ENCODE results near the gene ATP2C2. TPM values are rescaled to one million over a fixed set of nuclear protein-coding genes. Genes with fewer than 3 reads are reported as not detected.

Gene ATP2C2
- total RNA-seq, 1 donor from 2014 or later = not detected

DNA sequence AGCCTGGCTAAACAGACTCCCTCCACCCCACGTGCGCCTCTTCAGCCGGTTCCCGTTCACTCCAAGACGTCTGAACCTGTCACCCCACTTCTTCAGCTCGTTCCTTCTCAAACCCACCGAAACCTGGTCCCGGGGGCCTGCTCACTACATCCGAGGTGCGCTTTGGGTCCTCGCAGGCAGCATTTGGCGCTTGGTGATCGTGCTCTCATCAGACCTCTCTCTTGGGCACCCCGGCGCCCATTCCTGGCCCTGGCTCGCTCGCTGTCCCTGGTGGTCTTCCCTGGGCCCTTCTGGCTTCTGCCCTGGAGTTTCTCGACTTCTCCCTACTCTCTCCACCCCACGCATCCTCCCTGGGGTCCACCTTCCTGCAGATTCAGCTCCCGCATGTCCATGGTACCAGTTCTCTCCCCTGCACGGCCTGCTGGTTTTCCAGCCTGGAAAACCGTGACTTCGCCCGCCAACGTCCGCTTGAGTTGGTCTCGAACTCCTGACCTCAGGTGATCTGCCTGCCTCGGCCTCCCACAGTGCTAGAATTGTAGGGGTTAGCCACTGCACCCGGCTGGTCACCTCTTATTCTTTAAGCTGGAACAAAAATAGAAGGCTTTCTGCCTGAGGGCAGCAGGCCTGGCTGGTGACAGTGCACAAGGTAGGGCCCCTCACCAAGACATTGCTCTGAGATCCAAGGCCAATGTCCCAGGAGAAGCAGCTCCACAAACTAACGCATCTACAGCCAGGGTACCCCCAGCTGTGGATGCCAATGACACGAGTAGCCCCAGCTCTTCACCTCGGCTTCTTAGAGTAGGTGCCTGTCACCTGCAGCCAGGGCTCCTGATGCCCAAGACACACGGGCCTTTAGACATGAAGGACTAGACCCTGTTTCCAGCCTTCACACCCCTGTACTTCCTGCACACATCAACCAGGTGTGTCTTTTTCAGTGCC lies 137.2 kb downstream of the ATP2C2 start:
- H3K27me3 ChIP-seq = no peaks in the 10 kb centered on the region
- intact Hi-C loops (cut with DNase I) = loop anchor here (2.0 to 10.0 kb wide), 2 partner anchors 21 to 391 kb away; partner anchors contain the start of gene MBTPS1
- H3K4me1 ChIP-seq = peaks cover 0 to 7% of the 10 kb centered on the region in 2 donors
- DNase-seq (ENCODE audit: low spot score in 2 of 2) = no peak
- no peaks in the 10 kb centered on the region for H3K9me3 ChIP-seq
- H3K27ac ChIP-seq = peak overlapping the region; percentile 73 to 92
- peaks cover 0 to 4% of the 10 kb centered on the region in 2 donors for H3K36me3 ChIP-seq
- H3K4me3 ChIP-seq = peak overlapping the region; percentile 75 to 78
- TF ChIP-seq, protein P1, sequence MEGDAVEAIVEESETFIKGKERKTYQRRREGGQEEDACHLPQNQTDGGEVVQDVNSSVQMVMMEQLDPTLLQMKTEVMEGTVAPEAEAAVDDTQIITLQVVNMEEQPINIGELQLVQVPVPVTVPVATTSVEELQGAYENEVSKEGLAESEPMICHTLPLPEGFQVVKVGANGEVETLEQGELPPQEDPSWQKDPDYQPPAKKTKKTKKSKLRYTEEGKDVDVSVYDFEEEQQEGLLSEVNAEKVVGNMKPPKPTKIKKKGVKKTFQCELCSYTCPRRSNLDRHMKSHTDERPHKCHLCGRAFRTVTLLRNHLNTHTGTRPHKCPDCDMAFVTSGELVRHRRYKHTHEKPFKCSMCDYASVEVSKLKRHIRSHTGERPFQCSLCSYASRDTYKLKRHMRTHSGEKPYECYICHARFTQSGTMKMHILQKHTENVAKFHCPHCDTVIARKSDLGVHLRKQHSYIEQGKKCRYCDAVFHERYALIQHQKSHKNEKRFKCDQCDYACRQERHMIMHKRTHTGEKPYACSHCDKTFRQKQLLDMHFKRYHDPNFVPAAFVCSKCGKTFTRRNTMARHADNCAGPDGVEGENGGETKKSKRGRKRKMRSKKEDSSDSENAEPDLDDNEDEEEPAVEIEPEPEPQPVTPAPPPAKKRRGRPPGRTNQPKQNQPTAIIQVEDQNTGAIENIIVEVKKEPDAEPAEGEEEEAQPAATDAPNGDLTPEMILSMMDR (IDR thresholded peaks at IDR 0.05) = no peak

DNA sequence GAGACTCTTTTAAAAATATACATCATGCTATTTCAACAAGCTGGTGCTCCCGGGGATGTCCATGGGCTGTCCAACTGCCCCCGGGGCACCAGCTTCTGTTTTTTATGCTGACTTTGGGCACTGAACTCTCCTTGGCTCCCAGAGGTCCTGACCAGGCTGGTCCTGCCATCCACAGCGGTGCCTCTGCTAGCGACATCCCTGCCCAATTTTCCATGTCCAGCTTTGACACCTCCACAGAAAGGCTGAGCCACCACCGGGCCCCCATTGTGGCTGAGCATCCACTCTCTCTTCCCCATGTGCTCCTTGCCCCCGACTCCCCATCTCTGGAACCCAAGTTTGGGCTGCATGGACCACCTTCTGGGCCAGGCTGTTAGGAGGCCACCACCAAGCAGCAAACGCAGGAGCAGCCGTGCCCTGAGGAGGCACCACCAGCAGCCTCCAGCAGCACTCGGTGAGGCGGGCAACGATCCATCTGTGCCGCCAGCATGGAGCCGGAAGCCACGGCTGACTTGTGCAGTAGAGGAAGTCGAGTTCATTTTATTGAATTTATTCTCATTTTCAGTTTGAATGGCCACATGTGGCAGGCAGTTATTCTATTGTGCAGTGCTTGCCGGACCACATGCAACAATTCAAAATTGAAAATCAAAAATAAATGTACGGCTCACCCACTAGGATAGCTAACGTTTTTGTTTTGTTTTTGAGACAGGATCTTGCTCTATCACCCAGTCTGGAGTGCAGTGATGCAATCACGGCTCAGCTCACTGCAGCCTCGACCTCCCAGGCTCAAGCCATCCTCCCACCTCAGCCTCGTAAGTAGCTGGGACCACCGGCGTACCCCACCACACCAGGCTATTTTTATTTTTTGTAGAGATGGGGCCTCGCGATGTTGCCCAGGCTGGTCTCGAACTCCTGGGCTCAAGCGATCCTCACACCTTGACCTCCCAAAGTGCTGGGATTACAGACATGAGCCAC lies 139.0 kb downstream of the ATP2C2 start:
- H3K36me3 ChIP-seq = no peaks in the 10 kb centered on the region
- H3K9me3 ChIP-seq = no peaks in the 10 kb centered on the region
- H3K27me3 ChIP-seq = no peaks in the 10 kb centered on the region
- intact Hi-C loops (cut with DNase I) = loop anchor here (10.0 kb wide), 1 partner anchor 392 kb away; the partner anchor contains the start of gene MBTPS1
- H3K27ac ChIP-seq = no peak overlapping the region
- no peak overlapping the region for H3K4me3 ChIP-seq
- H3K4me1 ChIP-seq = peaks cover 0 to 7% of the 10 kb centered on the region in 2 donors
- TF ChIP-seq, protein P1 (IDR thresholded peaks at IDR 0.05) = no peak
- DNase-seq (ENCODE audit: low spot score in 2 of 2) = no peak

DNA sequence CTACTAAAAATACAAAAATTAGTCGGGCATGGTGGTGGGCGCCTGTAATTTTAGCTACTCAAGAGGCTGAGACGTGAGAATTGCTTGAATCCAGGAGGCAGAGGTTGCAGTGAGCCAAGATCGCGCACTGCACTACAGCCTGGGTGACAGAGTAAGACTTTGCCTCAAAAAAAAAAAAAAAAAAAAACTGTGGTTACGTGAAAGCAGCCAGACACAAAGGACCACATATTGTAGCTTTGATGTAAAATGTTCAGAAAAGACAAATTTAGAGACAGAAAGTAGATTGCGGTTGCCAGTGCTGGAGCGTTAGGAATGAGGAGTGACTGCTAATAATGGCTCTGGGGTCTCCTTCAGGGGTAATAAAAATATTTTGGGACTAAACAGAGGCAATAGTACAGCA lies 140.2 kb downstream of the ATP2C2 start:
- intact Hi-C loops (cut with DNase I) = loop anchor here (10.0 kb wide), 1 partner anchor 394 kb away; the partner anchor contains the start of gene MBTPS1

DNA sequence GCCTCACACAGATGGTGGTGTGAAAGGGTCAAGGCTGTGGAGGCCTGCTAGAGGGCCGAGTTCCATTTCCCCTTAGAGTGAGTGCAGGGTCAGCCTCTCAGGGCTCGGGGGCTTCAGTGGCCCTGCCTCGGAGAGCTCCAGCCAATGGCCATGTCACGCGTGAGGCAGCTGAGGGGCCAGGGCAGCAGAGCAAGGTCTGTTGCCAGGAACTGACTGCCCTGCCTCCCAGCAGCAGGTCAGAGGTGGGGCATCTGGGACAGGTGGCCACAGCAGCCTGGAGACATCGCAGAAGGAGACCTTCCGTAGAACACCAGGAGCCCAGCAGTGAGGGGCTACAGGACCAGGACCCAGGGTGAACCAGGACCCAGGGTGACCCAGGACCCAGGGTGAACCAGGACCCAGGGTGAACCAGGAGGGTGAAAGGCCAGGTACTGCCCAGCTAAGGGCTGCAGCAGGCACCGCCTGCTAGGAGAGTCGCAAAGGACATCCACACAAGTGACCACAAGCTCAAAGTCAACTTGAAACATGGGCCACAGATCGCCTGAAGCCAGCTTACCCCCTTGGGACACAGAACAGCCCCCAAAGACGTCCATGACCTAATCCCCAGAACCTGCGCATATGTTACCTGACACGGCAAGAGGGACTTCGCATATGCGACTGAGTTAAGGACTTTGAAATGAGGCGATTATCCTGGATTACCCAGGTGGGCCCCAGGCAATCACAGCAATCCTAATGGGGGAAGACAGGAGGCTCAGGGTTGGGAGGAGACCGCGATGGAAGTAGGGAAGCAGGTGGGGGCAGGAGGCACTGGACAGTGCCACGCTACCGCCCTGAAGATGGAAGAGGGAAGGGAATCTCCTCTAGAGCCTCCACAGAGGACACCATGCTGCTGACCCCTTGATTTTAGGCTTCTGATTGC lies 141.0 kb downstream of the ATP2C2 start:
- no peak overlapping the region for H3K27ac ChIP-seq
- H3K4me1 ChIP-seq = no peaks in the 10 kb centered on the region
- TF ChIP-seq, protein P1 (IDR thresholded peaks at IDR 0.05) = no peak
- intact Hi-C loops (cut with DNase I) = loop anchor here (10.0 kb wide), 1 partner anchor 394 kb away; the partner anchor contains the start of gene MBTPS1
- DNase-seq (ENCODE audit: low spot score in 2 of 2) = no peak
- no peak overlapping the region for H3K4me3 ChIP-seq
- H3K36me3 ChIP-seq = no peaks in the 10 kb centered on the region
- H3K27me3 ChIP-seq = no peaks in the 10 kb centered on the region
- H3K9me3 ChIP-seq = no peaks in the 10 kb centered on the region

More for the DNA sequence above, 140.2 kb downstream of the ATP2C2 start:
- Histone ChIP-seq H3K4me1 (peaks cover 0 to 6% of the 10 kb centered on the region in 2 donors), H3K4me3 (no peak overlapping the region), H3K27me3 (no peaks in the 10 kb centered on the region), H3K36me3 (no peaks in the 10 kb centered on the region), H3K9me3 (no peaks in the 10 kb centered on the region), H3K27ac (no peak overlapping the region)
- DNase-seq (ENCODE audit: low spot score in 2 of 2) = no peak
- TF ChIP-seq, protein P1 (IDR thresholded peaks at IDR 0.05) = no peak

Data from ascending aorta (tissue), 2 donors.